ENCODE data around the gene IRF9. TPM values are rescaled to one million over a fixed set of nuclear protein-coding genes. Genes with fewer than 3 reads are reported as not detected.

Gene IRF9
- total RNA-seq, 4 donors from 2014 or later = 6.5 to 36.7 (median 11.9) TPM

GRCh38 chr14:24119691-24120090, 41.4 kb upstream of the IRF9 start:
- H3K9me3 ChIP-seq = no peaks in the 10 kb centered on the region
- no peak overlapping the region for H3K27ac ChIP-seq
- H3K4me3 ChIP-seq = no peak overlapping the region
- intact Hi-C loops (cut with DNase I; ENCODE audit: low total_unique reads) (no loop called here), in situ Hi-C loops (cut with MboI; ENCODE audit: low sequenced_read_pairs in 4 of 4) (no loop called here)
- TF ChIP-seq POLR2A (IDR thresholded peaks at IDR 0.05) (no peak), CTCF (IDR thresholded peaks at IDR 0.05 in 4 of 5, conservative IDR thresholded peaks at IDR 0.05 in 1 of 5) (no peak)
- DNase-seq (no peak), ATAC-seq (no peak)
- H3K36me3 ChIP-seq = peaks cover 2 to 72% of the 10 kb centered on the region in 2 donors
- H3K27me3 ChIP-seq = no peaks in the 10 kb centered on the region
- H3K4me1 ChIP-seq = peaks cover 12 to 13% of the 10 kb centered on the region in 2 donors

- TF ChIP-seq POLR2A (IDR thresholded peaks at IDR 0.05) = no peak
- no peak for TF ChIP-seq CTCF (IDR thresholded peaks at IDR 0.05 in 4 of 5, conservative IDR thresholded peaks at IDR 0.05 in 1 of 5)
- H3K9me3 ChIP-seq = no peaks in the 10 kb centered on the region
- no peak for ATAC-seq
- DNase-seq = no peak
- H3K4me1 ChIP-seq = peaks cover 3 to 6% of the 10 kb centered on the region in 2 donors
- no peak overlapping the region for H3K4me3 ChIP-seq
- in situ Hi-C loops (cut with MboI; ENCODE audit: low sequenced_read_pairs in 4 of 4) = no loop called here
- intact Hi-C loops (cut with DNase I; ENCODE audit: low total_unique reads) = no loop called here
- H3K27ac ChIP-seq = no peak overlapping the region
- H3K36me3 ChIP-seq = peaks cover 2 to 72% of the 10 kb centered on the region in 2 donors
- no peaks in the 10 kb centered on the region for H3K27me3 ChIP-seq
Observed at GRCh38 chr14:24121210-24121609, 39.9 kb upstream of the IRF9 start.

- H3K36me3 ChIP-seq = peaks cover 2 to 69% of the 10 kb centered on the region in 2 donors
- ATAC-seq (no peak), DNase-seq (no peak)
- H3K9me3 ChIP-seq = no peaks in the 10 kb centered on the region
- intact Hi-C loops (cut with DNase I; ENCODE audit: low total_unique reads) = no loop called here
- TF ChIP-seq POLR2A (IDR thresholded peaks at IDR 0.05) (no peak), CTCF (IDR thresholded peaks at IDR 0.05 in 4 of 5, conservative IDR thresholded peaks at IDR 0.05 in 1 of 5) (no peak)
- in situ Hi-C loops (cut with MboI; ENCODE audit: low sequenced_read_pairs in 4 of 4) = no loop called here
- H3K4me1 ChIP-seq = no peaks in the 10 kb centered on the region
- no peak overlapping the region for H3K4me3 ChIP-seq
- no peaks in the 10 kb centered on the region for H3K27me3 ChIP-seq
- no peak overlapping the region for H3K27ac ChIP-seq
Observed at GRCh38 chr14:24122416-24122815, 38.6 kb upstream of the IRF9 start.

GRCh38 chr14:24122898-24123297, 38.2 kb upstream of the IRF9 start:
- Histone ChIP-seq H3K27ac (no peak overlapping the region), H3K4me3 (no peak overlapping the region), H3K36me3 (peaks cover 2 to 65% of the 10 kb centered on the region in 2 donors), H3K27me3 (no peaks in the 10 kb centered on the region), H3K9me3 (no peaks in the 10 kb centered on the region), H3K4me1 (no peaks in the 10 kb centered on the region)
- no peak for DNase-seq
- intact Hi-C loops (cut with DNase I; ENCODE audit: low total_unique reads) = no loop called here
- ATAC-seq = no peak
- in situ Hi-C loops (cut with MboI; ENCODE audit: low sequenced_read_pairs in 4 of 4) = no loop called here
- TF ChIP-seq CTCF (IDR thresholded peaks at IDR 0.05 in 4 of 5, conservative IDR thresholded peaks at IDR 0.05 in 1 of 5) = no peak
